ENCODE data around the gene MAP2K3. TPM values are rescaled to one million over a fixed set of nuclear protein-coding genes. Genes with fewer than 3 reads are reported as not detected.
"Not testable (repeated sequence)": the region's sequence is repeated elsewhere in the genome, so short reads cannot be mapped to it uniquely, and the experiment has no call there.

Gene MAP2K3
- total RNA-seq, 4 donors from 2014 or later, result 3.3 to 37.0 (median 12.5) TPM

GRCh38 chr17:21318439-21318838 lies 33.9 kb downstream of the MAP2K3 start:
- H3K4me1 ChIP-seq, result no peaks in the 10 kb centered on the region
- no peak for TF ChIP-seq POLR2A (IDR thresholded peaks at IDR 0.05)
- TF ChIP-seq, protein P1, sequence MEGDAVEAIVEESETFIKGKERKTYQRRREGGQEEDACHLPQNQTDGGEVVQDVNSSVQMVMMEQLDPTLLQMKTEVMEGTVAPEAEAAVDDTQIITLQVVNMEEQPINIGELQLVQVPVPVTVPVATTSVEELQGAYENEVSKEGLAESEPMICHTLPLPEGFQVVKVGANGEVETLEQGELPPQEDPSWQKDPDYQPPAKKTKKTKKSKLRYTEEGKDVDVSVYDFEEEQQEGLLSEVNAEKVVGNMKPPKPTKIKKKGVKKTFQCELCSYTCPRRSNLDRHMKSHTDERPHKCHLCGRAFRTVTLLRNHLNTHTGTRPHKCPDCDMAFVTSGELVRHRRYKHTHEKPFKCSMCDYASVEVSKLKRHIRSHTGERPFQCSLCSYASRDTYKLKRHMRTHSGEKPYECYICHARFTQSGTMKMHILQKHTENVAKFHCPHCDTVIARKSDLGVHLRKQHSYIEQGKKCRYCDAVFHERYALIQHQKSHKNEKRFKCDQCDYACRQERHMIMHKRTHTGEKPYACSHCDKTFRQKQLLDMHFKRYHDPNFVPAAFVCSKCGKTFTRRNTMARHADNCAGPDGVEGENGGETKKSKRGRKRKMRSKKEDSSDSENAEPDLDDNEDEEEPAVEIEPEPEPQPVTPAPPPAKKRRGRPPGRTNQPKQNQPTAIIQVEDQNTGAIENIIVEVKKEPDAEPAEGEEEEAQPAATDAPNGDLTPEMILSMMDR (IDR thresholded peaks at IDR 0.05), result no peak
- H3K9me3 ChIP-seq, result no peaks in the 10 kb centered on the region
- H3K27me3 ChIP-seq, result no peaks in the 10 kb centered on the region
- peak in 1 of 2 donors; percentile 13 for DNase-seq
- H3K36me3 ChIP-seq, result no peaks in the 10 kb centered on the region
- no peak overlapping the region for H3K27ac ChIP-seq
- H3K4me3 ChIP-seq, result no peak overlapping the region
- intact Hi-C loops (cut with DNase I; ENCODE audit: low total_unique reads), result no loop called here

GRCh38 chr17:21318856-21319255 lies 34.3 kb downstream of the MAP2K3 start:
- H3K36me3 ChIP-seq; H3K27ac ChIP-seq; H3K4me3 ChIP-seq; H3K4me1 ChIP-seq; intact Hi-C loops (cut with DNase I; ENCODE audit: low total_unique reads); H3K9me3 ChIP-seq; H3K27me3 ChIP-seq; DNase-seq: not testable (repeated sequence)

DNA sequence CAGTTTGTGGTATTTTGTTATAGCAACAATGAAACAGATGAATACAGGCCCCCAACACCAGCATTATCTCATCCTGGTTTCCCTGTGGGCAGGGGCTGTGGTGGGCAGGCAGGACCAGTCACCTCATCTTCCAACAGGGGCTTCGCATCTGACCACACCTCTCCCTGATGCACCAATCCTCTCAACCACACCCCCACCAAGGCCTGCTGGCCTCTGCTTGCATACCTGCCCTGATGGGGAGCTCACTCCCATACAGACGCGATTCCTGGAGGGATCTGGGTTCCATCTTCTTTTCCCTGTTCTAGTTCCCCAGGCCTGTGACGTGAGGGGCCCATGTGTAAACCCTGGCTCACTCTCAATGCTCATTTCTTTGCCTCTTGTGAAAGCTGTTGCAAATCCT lies 34.7 kb downstream of the MAP2K3 start:
- H3K36me3 ChIP-seq; H3K4me3 ChIP-seq; intact Hi-C loops (cut with DNase I; ENCODE audit: low total_unique reads); H3K4me1 ChIP-seq; H3K27ac ChIP-seq; DNase-seq; H3K27me3 ChIP-seq; H3K9me3 ChIP-seq: not testable (repeated sequence)

- H3K4me3 ChIP-seq; H3K27ac ChIP-seq; H3K27me3 ChIP-seq; intact Hi-C loops (cut with DNase I; ENCODE audit: low total_unique reads); H3K36me3 ChIP-seq; DNase-seq; H3K9me3 ChIP-seq; H3K4me1 ChIP-seq: not testable (repeated sequence)
Observed at GRCh38 chr17:21319686-21320375, 35.3 kb downstream of the MAP2K3 start.

GRCh38 chr17:21320430-21320829 lies 35.9 kb downstream of the MAP2K3 start:
- intact Hi-C loops (cut with DNase I; ENCODE audit: low total_unique reads); H3K27ac ChIP-seq; H3K36me3 ChIP-seq; H3K4me3 ChIP-seq; H3K4me1 ChIP-seq; H3K9me3 ChIP-seq; DNase-seq; H3K27me3 ChIP-seq: not testable (repeated sequence)

- H3K36me3 ChIP-seq; H3K4me1 ChIP-seq; H3K27me3 ChIP-seq; DNase-seq; intact Hi-C loops (cut with DNase I; ENCODE audit: low total_unique reads); H3K9me3 ChIP-seq; H3K27ac ChIP-seq; H3K4me3 ChIP-seq: not testable (repeated sequence)
Observed at GRCh38 chr17:21321061-21321460, 36.5 kb downstream of the MAP2K3 start.

GRCh38 chr17:21321744-21322191 lies 37.3 kb downstream of the MAP2K3 start:
- H3K27ac ChIP-seq; DNase-seq; H3K4me3 ChIP-seq; intact Hi-C loops (cut with DNase I; ENCODE audit: low total_unique reads); H3K9me3 ChIP-seq; H3K27me3 ChIP-seq; H3K4me1 ChIP-seq; H3K36me3 ChIP-seq: not testable (repeated sequence)

DNA sequence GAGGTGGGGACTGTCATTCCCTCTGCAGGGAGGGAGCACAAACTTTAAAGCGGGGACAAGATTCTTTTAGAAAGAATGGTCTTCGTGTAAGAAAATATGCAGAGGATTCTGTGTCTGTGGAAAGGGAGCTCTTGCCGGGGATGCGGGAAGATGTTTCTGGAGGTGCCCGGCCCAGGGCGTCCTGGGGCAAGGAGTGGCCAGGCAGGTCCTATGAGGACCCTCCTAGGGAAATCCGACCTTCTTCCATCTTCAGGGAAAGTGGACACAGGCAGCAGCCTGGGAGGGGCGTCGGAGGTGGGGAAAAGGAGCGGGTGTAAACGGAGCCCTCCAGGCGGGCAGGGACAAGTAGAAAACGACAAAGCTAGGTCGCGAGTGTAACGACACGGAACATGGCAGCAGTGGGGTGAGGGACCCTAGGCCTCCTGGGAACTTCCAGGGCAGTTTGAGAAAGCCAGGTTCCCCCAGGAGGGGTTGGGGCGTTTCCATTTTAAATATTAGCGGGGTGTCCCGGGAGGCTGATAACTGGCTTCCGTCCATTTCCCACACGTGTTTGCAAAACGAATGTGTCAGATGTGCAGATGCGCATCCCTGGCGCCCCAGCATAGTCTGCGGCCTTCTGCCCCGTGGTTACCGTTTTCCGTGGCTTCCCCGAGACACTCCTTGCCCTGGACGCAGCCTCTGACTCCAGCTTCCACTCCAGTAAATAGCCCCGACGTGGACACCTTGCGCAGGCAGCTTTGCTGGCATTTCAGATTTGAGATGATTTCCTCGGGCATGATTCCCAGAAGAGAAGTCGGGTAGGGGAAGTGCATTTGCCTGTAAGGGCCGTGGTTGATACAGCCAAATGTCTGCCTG lies 39.0 kb downstream of the MAP2K3 start:
- Histone ChIP-seq H3K4me3 (peak overlapping the region; percentile 50 to 51), H3K27ac (peak overlapping the region in 1 of 2 donors; percentile 47)
- H3K4me1 ChIP-seq; intact Hi-C loops (cut with DNase I; ENCODE audit: low total_unique reads); H3K36me3 ChIP-seq; H3K9me3 ChIP-seq; DNase-seq; H3K27me3 ChIP-seq: not testable (repeated sequence)

- H3K4me1 ChIP-seq; H3K27ac ChIP-seq; H3K27me3 ChIP-seq; intact Hi-C loops (cut with DNase I; ENCODE audit: low total_unique reads); H3K9me3 ChIP-seq; H3K36me3 ChIP-seq; DNase-seq; H3K4me3 ChIP-seq: not testable (repeated sequence)
Observed at GRCh38 chr17:21324741-21325140, 40.2 kb downstream of the MAP2K3 start.

DNA sequence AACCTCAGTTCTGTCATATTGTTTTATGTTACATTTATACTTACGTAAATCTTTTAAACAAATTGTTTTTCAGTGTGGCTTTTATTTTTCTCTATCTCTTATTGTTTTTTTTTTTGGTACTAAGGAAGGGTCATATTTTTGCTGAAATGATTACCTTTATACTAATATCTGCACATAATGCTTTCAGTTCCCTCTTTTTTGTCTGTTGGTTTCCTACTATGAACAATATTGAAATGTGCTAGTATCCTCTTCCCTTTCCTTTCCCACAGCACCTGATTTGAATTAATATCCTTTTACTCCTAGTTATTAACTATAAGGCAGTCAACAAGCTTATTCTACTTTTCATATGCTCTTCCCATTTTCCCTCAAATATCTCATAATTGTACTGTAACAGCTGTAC lies 43.4 kb downstream of the MAP2K3 start:
- intact Hi-C loops (cut with DNase I; ENCODE audit: low total_unique reads); H3K4me1 ChIP-seq: not testable (repeated sequence)

DNA sequence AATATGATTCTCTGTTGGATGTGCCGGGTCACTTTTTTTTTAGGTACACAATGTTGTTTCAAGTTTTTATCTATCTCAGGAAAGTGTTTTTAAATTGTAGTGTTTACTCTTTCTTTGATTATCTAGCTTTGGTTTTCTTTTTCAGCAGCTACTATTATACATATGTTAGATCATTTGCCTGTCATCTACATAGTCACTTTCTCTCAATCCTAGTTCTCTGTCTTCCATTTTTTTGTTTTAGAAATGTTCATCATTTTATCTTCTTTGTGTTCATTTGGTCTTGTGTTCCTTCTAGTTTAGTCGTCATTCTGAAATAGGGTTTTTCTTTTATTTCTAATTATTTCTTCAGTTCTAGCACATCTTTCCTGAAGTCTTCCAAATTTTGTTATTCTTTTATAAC lies 44.3 kb downstream of the MAP2K3 start:
- H3K27me3 ChIP-seq; intact Hi-C loops (cut with DNase I; ENCODE audit: low total_unique reads); H3K36me3 ChIP-seq; H3K4me3 ChIP-seq; H3K4me1 ChIP-seq; H3K9me3 ChIP-seq; DNase-seq; H3K27ac ChIP-seq: not testable (repeated sequence)

More for the DNA sequence above, 43.4 kb downstream of the MAP2K3 start:
- not testable (repeated sequence) for H3K27ac ChIP-seq, H3K36me3 ChIP-seq, H3K4me3 ChIP-seq, DNase-seq, H3K9me3 ChIP-seq, H3K27me3 ChIP-seq
